ENCODE results near the gene PSMF1. TPM values are rescaled to one million over a fixed set of nuclear protein-coding genes. Genes with fewer than 3 reads are reported as not detected.
A peak's percentile ranks its signal among the peaks of the same experiment; 100 is the strongest.
"Not testable (repeated sequence)": the region's sequence is repeated elsewhere in the genome, so short reads cannot be mapped to it uniquely, and the experiment has no call there.

PSMF1 gene
- total RNA-seq, 2 donors from 2014 or later: 97.6 to 114 TPM

GRCh38 chr20:1207293-1207878, 89.0 kb downstream of the PSMF1 start:
- H3K9me3 ChIP-seq (ENCODE audit: control insufficient read depth, low read length, poor library complexity, severe bottlenecking): no peaks in the 10 kb centered on the region
- no peak for ATAC-seq
- DNase-seq: no peak
- peaks cover 3% of the 10 kb centered on the region for H3K36me3 Mint-ChIP-seq (ENCODE audit: low read depth)
- no peak overlapping the region for H3K4me3 Mint-ChIP-seq
- H3K27ac Mint-ChIP-seq: no peak overlapping the region
- H3K4me1 Mint-ChIP-seq: peaks cover 2% of the 10 kb centered on the region
- H3K27me3 Mint-ChIP-seq: peaks cover 36% of the 10 kb centered on the region

DNA sequence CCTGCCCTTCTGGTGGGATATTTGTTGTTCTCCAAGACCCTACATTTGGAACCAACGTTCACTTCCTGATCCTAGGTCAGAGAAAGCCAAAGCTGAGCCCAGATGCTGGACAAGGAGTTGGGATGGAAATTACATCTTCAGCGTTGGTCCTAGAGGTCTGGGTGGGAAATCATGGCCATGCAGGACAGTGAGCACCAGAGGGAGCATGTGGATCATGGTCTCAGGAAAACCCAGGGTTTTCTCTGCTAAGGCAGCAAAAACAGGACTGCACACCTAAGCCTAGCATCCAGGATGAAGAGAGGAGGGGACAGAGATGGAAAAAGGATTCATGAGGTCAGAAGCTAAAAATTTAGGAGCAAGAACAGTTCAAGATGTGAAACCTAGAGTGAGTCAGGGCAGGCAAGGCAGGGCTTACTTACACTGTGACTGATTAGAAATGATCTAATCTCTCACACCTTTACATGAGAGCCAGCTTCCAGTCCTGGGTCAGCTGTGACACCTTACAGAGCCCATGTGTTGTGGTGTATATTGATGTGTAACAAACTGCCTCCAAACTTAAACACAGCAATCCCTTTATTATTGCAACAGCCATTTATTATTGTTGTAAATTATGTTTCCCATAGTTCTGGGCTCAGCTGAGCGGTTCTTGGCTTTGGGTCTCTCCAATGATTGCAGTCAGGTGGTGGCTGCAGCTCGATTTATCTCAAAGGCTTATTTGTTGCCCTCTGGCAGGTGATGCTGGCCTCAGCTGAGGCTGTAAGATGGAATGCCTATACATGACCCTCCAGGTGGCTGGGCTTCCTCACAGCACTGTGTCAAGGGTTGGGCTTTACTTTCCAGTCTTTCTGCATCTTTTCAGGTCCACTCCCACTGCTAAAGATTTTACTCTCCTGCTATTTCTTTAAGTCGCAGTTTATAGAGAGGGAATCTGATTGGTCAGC, 91.3 kb downstream of the PSMF1 start:
- Mint-ChIP-seq H3K27me3 (peaks cover 43% of the 10 kb centered on the region), H3K27ac (no peak overlapping the region), H3K4me3 (no peak overlapping the region), H3K36me3 (ENCODE audit: low read depth) (peaks cover 3% of the 10 kb centered on the region), H3K4me1 (peaks cover 7% of the 10 kb centered on the region)
- H3K9me3 ChIP-seq (ENCODE audit: control insufficient read depth, low read length, poor library complexity, severe bottlenecking): no peaks in the 10 kb centered on the region
- ATAC-seq: no peak
- no peak for DNase-seq

- DNase-seq (no peak), ATAC-seq (no peak)
- peaks cover 15% of the 10 kb centered on the region for H3K4me1 Mint-ChIP-seq
Observed at GRCh38 chr20:1210501-1210900, 92.1 kb downstream of the PSMF1 start.

DNA sequence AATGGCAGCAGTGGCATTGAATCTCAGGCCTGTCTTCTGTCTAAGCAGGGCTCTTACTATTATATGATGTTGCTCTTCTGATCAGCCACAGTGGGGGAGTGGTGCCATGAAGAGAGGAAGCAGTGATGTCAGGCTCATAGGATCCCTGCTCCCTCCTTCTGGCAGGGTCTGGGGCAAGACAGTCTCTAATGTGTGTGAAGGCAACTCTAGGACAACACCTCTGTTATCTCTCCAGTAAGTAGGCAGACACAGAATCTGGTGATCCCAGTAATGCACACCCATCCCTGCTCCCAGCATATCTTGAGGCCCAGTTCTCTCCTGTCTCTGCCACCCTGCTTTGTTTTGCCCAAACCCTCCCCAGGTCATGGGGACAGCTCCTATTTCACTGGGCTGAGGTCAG, 93.6 kb downstream of the PSMF1 start:
- H3K4me3 Mint-ChIP-seq: no peak overlapping the region
- peaks cover 23% of the 10 kb centered on the region for H3K4me1 Mint-ChIP-seq
- DNase-seq (no peak), ATAC-seq (no peak)
- peaks cover 54% of the 10 kb centered on the region for H3K27me3 Mint-ChIP-seq
- peaks cover 3% of the 10 kb centered on the region for H3K36me3 Mint-ChIP-seq (ENCODE audit: low read depth)
- H3K9me3 ChIP-seq (ENCODE audit: control insufficient read depth, low read length, poor library complexity, severe bottlenecking): no peaks in the 10 kb centered on the region
- H3K27ac Mint-ChIP-seq: no peak overlapping the region

More at GRCh38 chr20:1210501-1210900, 92.1 kb downstream of the PSMF1 start:
- H3K36me3 Mint-ChIP-seq (ENCODE audit: low read depth): peaks cover 3% of the 10 kb centered on the region
- no peaks in the 10 kb centered on the region for H3K9me3 ChIP-seq (ENCODE audit: control insufficient read depth, low read length, poor library complexity, severe bottlenecking)
- no peak overlapping the region for H3K4me3 Mint-ChIP-seq
- H3K27ac Mint-ChIP-seq: no peak overlapping the region
- peaks cover 51% of the 10 kb centered on the region for H3K27me3 Mint-ChIP-seq

DNA sequence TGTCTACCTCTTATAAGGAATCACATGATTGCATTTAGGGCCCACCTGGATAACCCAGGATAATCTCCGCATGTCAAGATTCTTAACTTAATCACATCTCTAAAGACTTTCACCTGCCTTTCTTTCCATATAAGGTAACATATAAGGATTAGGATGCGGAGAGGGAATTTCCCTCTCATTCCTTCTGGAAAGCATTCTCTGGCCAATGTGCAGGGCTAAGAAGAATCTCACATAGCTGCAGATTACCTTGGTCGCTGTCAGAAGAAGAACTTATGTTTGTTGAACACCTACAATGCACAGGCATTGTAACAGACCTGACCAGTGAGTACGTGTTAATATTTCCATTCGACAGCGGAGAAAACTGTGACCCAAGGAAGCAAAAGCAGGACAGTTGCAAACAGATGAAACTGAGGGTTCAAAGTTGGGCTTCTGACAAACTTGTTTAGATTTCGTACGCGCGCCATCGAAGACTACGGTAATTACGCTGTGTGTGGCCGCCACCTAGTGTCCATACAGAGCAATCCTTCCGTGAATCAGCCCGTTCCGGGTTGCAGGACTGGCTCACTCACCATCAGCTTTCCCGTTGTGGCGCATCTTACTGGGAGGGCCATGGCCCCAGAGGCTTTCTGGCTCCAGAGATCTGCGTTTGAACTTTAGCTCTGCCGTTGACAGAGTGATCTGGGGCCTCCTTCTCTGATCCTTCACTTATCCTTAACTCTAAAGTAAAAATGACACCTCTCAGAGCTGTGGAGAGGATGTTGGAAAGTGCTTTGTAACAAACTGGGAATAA, 94.4 kb downstream of the PSMF1 start:
- no peak overlapping the region for H3K4me3 Mint-ChIP-seq
- DNase-seq: peak; percentile 29 to 41 (median 37)
- H3K4me1 Mint-ChIP-seq: peaks cover 23% of the 10 kb centered on the region
- no peak overlapping the region for H3K27ac Mint-ChIP-seq
- H3K9me3 ChIP-seq (ENCODE audit: control insufficient read depth, low read length, poor library complexity, severe bottlenecking): no peaks in the 10 kb centered on the region
- peak; percentile 96 for ATAC-seq
- peaks cover 54% of the 10 kb centered on the region for H3K27me3 Mint-ChIP-seq
- peaks cover 3% of the 10 kb centered on the region for H3K36me3 Mint-ChIP-seq (ENCODE audit: low read depth)

GRCh38 chr20:1214838-1215261, 96.4 kb downstream of the PSMF1 start:
- DNase-seq (no peak), ATAC-seq (no peak)
- H3K4me1 Mint-ChIP-seq: peaks cover 23% of the 10 kb centered on the region
- H3K36me3 Mint-ChIP-seq (ENCODE audit: low read depth): peaks cover 3% of the 10 kb centered on the region
- no peaks in the 10 kb centered on the region for H3K9me3 ChIP-seq (ENCODE audit: control insufficient read depth, low read length, poor library complexity, severe bottlenecking)
- peak overlapping the region; percentile 81 for H3K27ac Mint-ChIP-seq
- no peak overlapping the region for H3K4me3 Mint-ChIP-seq
- peaks cover 60% of the 10 kb centered on the region for H3K27me3 Mint-ChIP-seq

- Mint-ChIP-seq H3K4me3 (peak overlapping the region; percentile 79), H3K27me3 (peaks cover 55% of the 10 kb centered on the region), H3K4me1 (peaks cover 23% of the 10 kb centered on the region), H3K27ac (peak overlapping the region; percentile 81), H3K36me3 (ENCODE audit: low read depth) (no peaks in the 10 kb centered on the region)
- ATAC-seq (peak; percentile 47), DNase-seq (no peak)
- H3K9me3 ChIP-seq (ENCODE audit: control insufficient read depth, low read length, poor library complexity, severe bottlenecking): no peaks in the 10 kb centered on the region
Observed at GRCh38 chr20:1215386-1216170, 97.2 kb downstream of the PSMF1 start.

DNA sequence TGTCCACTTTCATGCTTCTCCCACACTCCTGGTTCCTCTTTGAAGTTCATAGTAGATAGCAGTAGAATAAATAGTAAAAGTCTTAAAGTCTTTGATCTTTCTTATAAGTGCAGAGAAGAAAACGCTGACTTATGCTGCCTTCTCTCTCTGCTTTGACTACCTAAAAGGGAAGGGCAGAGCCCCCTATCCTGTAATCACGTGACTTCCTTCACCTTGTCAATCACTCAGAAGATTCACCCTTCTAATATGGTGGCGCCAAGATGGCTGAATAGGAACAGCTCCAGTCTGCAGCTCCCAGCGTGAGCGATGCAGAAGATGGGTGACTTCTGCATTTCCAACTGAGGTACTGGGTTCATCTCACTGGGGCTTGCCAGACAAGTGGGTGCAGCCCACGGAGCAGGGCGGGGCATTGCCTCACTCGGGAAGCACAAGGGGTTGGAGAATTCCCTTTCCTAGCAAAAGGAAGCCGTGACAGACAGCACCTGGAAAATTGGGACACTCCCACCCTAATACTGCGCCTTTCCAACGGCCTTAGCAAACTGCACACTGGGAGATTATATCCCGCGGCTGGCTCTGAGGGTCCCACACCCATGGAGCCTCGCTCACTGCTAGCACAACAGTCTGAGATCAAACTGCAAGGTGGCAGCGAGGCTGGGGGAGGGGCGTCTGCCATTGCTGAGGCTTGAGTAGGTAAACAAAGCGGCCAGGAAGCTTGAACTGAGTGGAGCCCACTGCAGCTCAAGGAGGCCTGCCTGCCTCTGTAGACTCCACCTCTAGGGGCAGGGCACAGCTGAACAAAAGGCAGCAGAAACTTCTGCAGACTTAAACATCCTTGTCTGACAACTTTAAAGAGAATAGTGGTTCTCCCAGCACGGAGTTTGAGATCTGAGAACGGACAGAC, 98.4 kb downstream of the PSMF1 start:
- not testable (repeated sequence) for DNase-seq; H3K36me3 Mint-ChIP-seq (ENCODE audit: low read depth); ATAC-seq; H3K4me3 Mint-ChIP-seq; H3K9me3 ChIP-seq (ENCODE audit: control insufficient read depth, low read length, poor library complexity, severe bottlenecking); H3K27ac Mint-ChIP-seq
- Mint-ChIP-seq H3K27me3 (peaks cover 45% of the 10 kb centered on the region), H3K4me1 (peaks cover 25% of the 10 kb centered on the region)

Other genes with a start within 250 kb of the PSMF1 start
- not detected for gene ANGPT4, start 202.3 kb upstream of the PSMF1 start, total RNA-seq
- gene RSPO4, start 116.3 kb upstream of the PSMF1 start, total RNA-seq: not detected
- gene TMEM74B, start 66.4 kb downstream of the PSMF1 start, total RNA-seq: under 1 TPM in 1 of 2 donors, not detected in 1; 0.32 TPM
- gene C20orf202, start 84.9 kb downstream of the PSMF1 start, total RNA-seq: under 1 TPM; 0.22 to 0.68 TPM
- gene RAD21L1, start 107.4 kb downstream of the PSMF1 start, total RNA-seq: not detected
- gene SNPH, start 147.7 kb downstream of the PSMF1 start, total RNA-seq: 1 to 10 TPM; 6.7 to 9.4 TPM
- 1 to 10 TPM; 1.2 to 2.3 TPM for gene SDCBP2, start 210.5 kb downstream of the PSMF1 start, total RNA-seq

Measured in T-helper 17 cell (primary cell).